Measurements from ENCODE around the gene TTC21B.
"Not testable (repeated sequence)": the region's sequence is repeated elsewhere in the genome, so short reads cannot be mapped to it uniquely, and the experiment has no call there.

TTC21B gene

DNA sequence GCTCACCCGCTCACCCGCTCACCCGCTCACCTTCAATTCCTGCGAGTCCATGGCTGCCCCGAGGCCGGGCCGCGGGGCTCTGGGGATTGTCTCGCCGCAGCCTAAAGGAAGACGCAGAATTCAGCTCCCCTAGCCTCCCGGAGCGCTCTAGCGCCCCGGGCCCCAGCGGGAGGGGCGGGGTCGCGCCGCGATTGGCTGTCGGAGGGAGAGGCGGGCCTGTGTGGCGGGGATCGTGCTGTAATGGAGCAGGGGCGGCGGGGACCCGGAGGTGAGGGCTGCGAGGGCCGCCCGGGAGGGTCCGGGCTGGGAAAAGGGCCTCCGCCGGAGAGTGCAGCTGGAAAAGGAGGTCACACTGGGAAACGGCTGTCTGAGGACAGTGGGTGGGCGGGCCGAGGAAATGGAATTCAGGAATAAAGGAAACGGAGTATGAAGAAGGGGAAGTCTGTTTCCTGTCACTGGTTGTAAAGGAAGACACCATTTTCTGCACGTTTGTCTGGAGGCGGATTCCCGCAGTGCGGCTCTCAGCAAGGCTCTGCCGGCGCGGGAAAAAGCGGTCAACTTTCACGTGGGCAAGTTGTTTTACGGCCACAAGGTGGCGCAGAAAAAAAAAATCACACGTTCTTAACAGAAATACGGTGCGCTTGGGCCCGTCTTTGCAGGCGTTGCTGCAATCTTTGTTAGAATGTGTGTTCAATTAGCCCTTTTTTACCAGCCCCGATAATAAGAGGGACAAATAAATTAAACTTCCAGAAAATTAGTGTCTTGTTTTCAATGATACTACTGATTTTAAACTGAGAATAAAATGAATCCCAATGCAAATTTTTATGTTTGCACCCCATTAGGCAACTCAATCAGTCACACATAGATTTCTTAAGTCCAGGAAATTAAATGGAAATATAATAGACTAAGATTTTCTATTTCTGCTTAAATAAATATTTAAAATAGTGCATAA is at the start of gene TTC21B:
TTC21B (minus strand) TSS at position 122 of the 952 bp plus-strand sequence; CDS start at position 51, 71 bp downstream.
- in situ Hi-C loops (cut with MboI; ENCODE audit: low sequenced_read_pairs, unreplicated experiment): no loop called here
- DNase-seq (ENCODE audit: low spot score): peak; percentile 94
- TF ChIP-seq, protein P1, sequence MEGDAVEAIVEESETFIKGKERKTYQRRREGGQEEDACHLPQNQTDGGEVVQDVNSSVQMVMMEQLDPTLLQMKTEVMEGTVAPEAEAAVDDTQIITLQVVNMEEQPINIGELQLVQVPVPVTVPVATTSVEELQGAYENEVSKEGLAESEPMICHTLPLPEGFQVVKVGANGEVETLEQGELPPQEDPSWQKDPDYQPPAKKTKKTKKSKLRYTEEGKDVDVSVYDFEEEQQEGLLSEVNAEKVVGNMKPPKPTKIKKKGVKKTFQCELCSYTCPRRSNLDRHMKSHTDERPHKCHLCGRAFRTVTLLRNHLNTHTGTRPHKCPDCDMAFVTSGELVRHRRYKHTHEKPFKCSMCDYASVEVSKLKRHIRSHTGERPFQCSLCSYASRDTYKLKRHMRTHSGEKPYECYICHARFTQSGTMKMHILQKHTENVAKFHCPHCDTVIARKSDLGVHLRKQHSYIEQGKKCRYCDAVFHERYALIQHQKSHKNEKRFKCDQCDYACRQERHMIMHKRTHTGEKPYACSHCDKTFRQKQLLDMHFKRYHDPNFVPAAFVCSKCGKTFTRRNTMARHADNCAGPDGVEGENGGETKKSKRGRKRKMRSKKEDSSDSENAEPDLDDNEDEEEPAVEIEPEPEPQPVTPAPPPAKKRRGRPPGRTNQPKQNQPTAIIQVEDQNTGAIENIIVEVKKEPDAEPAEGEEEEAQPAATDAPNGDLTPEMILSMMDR (IDR thresholded peaks at IDR 0.05; ENCODE audit: borderline replicate concordance, control extremely low read depth, extremely low read depth, insufficient read depth, missing control alignments): peak; percentile 85

DNA sequence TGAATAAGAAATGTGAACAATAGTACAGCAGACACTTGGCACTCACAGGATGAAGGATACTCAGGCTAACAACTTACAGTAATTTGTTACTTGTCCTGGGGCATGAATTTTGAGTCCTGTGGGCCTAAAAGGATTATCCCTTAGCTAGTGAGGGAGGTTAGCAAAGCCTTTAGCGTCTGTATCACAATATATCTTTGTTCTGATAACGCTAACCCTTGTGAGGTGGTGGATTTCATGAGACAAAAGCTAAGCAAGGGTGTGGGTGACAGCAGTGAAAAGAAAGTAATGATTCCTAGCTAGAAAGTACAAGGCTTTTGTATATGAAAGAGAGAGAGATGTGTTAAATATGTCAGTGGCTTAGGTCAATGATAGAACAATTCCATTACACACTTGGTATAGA is 46.8 kb upstream of the TTC21B start:
- no peak for DNase-seq (ENCODE audit: low spot score)
- in situ Hi-C loops (cut with MboI; ENCODE audit: low sequenced_read_pairs, unreplicated experiment): no loop called here
- TF ChIP-seq, protein P1 (IDR thresholded peaks at IDR 0.05; ENCODE audit: borderline replicate concordance, control extremely low read depth, extremely low read depth, insufficient read depth, missing control alignments): no peak

DNA sequence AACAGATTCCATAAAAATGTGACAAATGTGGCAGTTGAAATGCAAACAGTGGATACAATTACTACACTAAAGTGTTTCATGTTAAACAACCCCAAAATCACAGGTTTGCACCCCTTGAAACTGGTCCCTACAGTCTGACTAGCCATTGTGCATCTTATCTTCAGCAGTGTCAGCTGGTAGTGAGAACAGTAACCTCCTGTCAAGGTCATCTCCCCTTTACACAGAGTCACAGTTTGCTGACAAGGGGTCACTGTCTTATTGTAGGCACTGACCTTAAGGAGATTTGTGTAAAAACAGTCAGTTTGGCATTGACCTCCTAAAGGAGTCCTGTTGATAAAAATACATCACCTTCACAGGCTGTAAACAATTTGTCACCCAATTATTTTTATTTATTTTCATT is 37.3 kb upstream of the TTC21B start:
- DNase-seq (ENCODE audit: low spot score): no peak
- in situ Hi-C loops (cut with MboI; ENCODE audit: low sequenced_read_pairs, unreplicated experiment): no loop called here
- TF ChIP-seq, protein P1 (IDR thresholded peaks at IDR 0.05; ENCODE audit: borderline replicate concordance, control extremely low read depth, extremely low read depth, insufficient read depth, missing control alignments): no peak

DNA sequence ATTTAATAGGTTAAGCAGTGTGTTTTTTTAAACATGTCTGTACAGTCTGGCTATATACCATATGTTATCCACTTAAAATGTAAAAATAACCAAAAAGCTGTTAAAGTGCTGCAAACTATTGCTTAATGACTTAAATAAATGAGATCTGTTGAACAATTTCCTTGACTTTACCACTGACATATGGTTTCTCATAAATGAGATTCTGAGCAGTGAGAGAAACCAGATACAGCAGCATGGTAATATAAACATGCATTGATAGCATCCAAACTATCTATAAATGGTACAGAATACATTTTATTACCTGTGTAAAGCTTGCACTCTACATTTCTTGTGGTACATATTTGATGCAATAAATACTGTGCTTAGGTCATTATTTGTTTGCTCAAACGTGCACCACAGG is 36.3 kb upstream of the TTC21B start:
- no peak for DNase-seq (ENCODE audit: low spot score)
- in situ Hi-C loops (cut with MboI; ENCODE audit: low sequenced_read_pairs, unreplicated experiment): no loop called here
- TF ChIP-seq, protein P1 (IDR thresholded peaks at IDR 0.05; ENCODE audit: borderline replicate concordance, control extremely low read depth, extremely low read depth, insufficient read depth, missing control alignments): no peak

DNA sequence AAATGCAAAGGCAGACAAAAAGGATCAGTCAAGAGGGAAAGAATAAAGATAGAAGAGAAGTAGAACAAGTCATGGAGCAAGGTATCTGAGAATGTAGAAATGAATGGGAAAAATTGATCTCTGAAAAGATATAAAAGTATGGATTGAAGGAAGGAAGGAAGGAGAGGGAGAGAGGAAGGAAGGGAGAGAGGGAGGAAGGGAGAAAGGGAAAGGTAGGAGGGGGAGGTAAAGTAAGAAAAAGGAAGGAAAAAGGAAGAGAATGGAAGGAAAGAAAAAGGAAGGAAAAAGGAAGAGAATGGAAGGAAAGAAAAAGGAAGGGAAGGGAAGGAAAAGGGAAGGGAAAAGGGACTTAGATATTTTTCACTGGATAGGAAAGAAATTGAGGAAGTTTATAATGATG is 31.5 kb upstream of the TTC21B start:
- in situ Hi-C loops (cut with MboI; ENCODE audit: low sequenced_read_pairs, unreplicated experiment): no loop called here

DNA sequence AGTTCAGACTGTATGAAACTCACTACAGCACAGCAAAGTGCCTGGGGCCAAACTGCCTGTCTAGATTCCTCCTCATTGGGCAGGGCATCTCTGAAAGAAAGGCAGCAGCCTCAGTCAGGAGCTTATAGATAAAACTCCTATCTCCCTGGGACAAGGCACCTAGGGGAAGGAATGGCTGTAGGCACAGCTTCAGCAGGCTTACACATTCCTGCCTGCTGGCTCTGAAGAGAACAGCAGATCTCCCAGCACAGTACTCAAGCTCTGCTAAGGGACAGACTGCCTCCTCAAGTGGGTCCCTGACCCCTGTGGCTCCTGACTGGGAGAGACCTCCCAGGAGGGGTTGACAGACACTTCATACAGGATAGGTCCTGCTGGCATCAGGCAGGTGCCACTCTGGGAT is 18.6 kb upstream of the TTC21B start:
- in situ Hi-C loops (cut with MboI; ENCODE audit: low sequenced_read_pairs, unreplicated experiment); DNase-seq (ENCODE audit: low spot score): not testable (repeated sequence)

More for the DNA sequence above, 31.5 kb upstream of the TTC21B start:
- no peak for DNase-seq (ENCODE audit: low spot score)
- TF ChIP-seq, protein P1 (IDR thresholded peaks at IDR 0.05; ENCODE audit: borderline replicate concordance, control extremely low read depth, extremely low read depth, insufficient read depth, missing control alignments): no peak

DNA sequence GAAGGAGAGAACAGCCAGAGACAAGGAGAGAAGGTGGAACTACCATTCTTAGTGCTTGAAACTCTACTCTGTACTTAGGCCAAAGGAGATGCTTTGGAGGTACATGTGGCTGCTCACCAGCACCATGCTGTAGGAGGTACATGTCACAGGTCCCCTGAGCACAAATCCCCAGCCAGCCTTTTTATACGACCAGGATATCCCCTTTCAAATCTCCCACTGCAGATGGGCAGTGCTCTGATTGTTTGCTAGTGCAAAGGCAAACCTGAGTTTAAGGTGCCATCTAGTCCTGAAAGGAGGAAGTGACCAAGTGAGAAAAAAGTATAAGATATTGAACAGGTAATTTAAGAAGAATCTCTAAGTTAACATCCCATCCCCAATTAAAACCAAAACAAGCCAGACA is 17.1 kb upstream of the TTC21B start:
- no peak for DNase-seq (ENCODE audit: low spot score)
- TF ChIP-seq, protein P1 (IDR thresholded peaks at IDR 0.05; ENCODE audit: borderline replicate concordance, control extremely low read depth, extremely low read depth, insufficient read depth, missing control alignments): no peak
- in situ Hi-C loops (cut with MboI; ENCODE audit: low sequenced_read_pairs, unreplicated experiment): no loop called here
